Vagina (tissue), 2 donors: Measurements from ENCODE around the gene FASTK. TPM values are rescaled to one million over a fixed set of nuclear protein-coding genes. Genes with fewer than 3 reads are reported as not detected.

Source experiments
- DNase-seq, 2 donors: peaks; one replicate each; pipeline ENCODE4 v3.0.0-alpha.2; 2017; ENCODE audit errors: extremely low spot score in 2 of 2
- H3K27ac ChIP-seq: fragments of 200-600 bp; sonication (generic); one replicate; pipeline ENCODE4 v1.5.1; 2019
- H3K27me3 ChIP-seq: fragments of 200-600 bp; sonication (generic); one replicate; pipeline ENCODE4 v1.5.1; 2019
- H3K36me3 ChIP-seq, 2 donors: fragments of 200-600 bp; sonication (generic); one replicate each; pipeline ENCODE4 v1.5.1; 2017 to 2019
- H3K4me1 ChIP-seq: fragments of 200-600 bp; sonication (generic); one replicate; pipeline ENCODE4 v1.5.1; 2019
- H3K4me3 ChIP-seq, 2 donors: fragments of 200-600 bp; sonication (generic); 1 replicate in 1 of 2; 2 replicates in 1 of 2; pipeline ENCODE4 v1.5.1; 2016 to 2019
- H3K9me3 ChIP-seq: fragments of 200-600 bp; sonication (generic); one replicate; pipeline ENCODE4 v1.5.1; 2019
- CTCF ChIP-seq, 3 experiments: fragments of 450-650 bp in 2 of 3; fragments of 200-600 bp in 1 of 3; sonication (generic) in 1 of 3; IDR thresholded peaks; one replicate each; pipeline ENCODE4 v1.5.1; 2017 to 2019; ENCODE audit warnings: antibody characterized with exemption in 3 of 3, mild to moderate bottlenecking in 2 of 3, moderate library complexity in 2 of 3
- POLR2A ChIP-seq, 2 donors: fragments of 450-650 bp; IDR thresholded peaks; one replicate each; pipeline ENCODE4 v1.6.1; 2017; ENCODE audit warnings: antibody characterized with exemption in 2 of 2, mild to moderate bottlenecking in 2 of 2, moderate library complexity in 2 of 2
- POLR2AphosphoS5 ChIP-seq, 2 donors: sonication (generic); formaldehyde crosslinking; IDR thresholded peaks; one replicate each; pipeline ENCODE4 v1.9.0; 2017; ENCODE audit warnings: antibody characterized with exemption in 2 of 2, mild to moderate bottlenecking in 2 of 2, low read depth in 1 of 2; ENCODE audit not compliant: insufficient read depth in 1 of 2
- intact Hi-C: fragments of 100-400 bp; cut with DNase I; formaldehyde crosslinking; loops from one replicate; pipeline ENCODE4 v1.15.1; 2023
- total RNA-seq: library from RNA; depleted of rRNA; stranded (reverse); fragments of >200 nt; gene quantifications from one replicate; pipeline ENCODE4 v1.2.3, GENCODE V29; 2016

Gene FASTK
- total RNA-seq, 1 donor from 2014 or later, result 60.2 TPM

GRCh38 chr7:151115121-151115835 is 34.7 kb upstream of the FASTK start:
- no peaks in the 10 kb centered on the region for H3K27me3 ChIP-seq
- no peak for TF ChIP-seq CTCF (IDR thresholded peaks at IDR 0.05)
- TF ChIP-seq POLR2AphosphoS5 (IDR thresholded peaks at IDR 0.05; ENCODE audit: insufficient read depth in 1 of 2, low read depth in 1 of 2), result no peak
- TF ChIP-seq POLR2A (IDR thresholded peaks at IDR 0.05), result no peak
- H3K36me3 ChIP-seq, result peaks cover 5 to 23% of the 10 kb centered on the region in 2 donors
- H3K4me3 ChIP-seq, result peak overlapping the region; percentile 38 to 45
- H3K4me1 ChIP-seq, result peaks cover 47% of the 10 kb centered on the region
- no peak for DNase-seq
- H3K9me3 ChIP-seq, result no peaks in the 10 kb centered on the region
- intact Hi-C loops, result no loop called here
- peak overlapping the region; percentile 44 for H3K27ac ChIP-seq

- Histone ChIP-seq H3K9me3 (no peaks in the 10 kb centered on the region), H3K27ac (no peak overlapping the region), H3K4me3 (peak overlapping the region; percentile 38 to 45), H3K27me3 (no peaks in the 10 kb centered on the region), H3K4me1 (peaks cover 55% of the 10 kb centered on the region), H3K36me3 (peaks cover 0 to 14% of the 10 kb centered on the region in 2 donors)
- no peak for DNase-seq
- intact Hi-C loops, result no loop called here
- TF ChIP-seq CTCF (IDR thresholded peaks at IDR 0.05) (no peak), POLR2A (IDR thresholded peaks at IDR 0.05) (no peak), POLR2AphosphoS5 (IDR thresholded peaks at IDR 0.05; ENCODE audit: insufficient read depth in 1 of 2, low read depth in 1 of 2) (no peak)
These were observed 33.8 kb upstream of the FASTK start for GRCh38 chr7:151114151-151115090.

GRCh38 chr7:151113344-151114150 is 32.9 kb upstream of the FASTK start:
- Histone ChIP-seq H3K27me3 (no peaks in the 10 kb centered on the region), H3K36me3 (peaks cover 0 to 5% of the 10 kb centered on the region in 2 donors), H3K9me3 (no peaks in the 10 kb centered on the region), H3K27ac (no peak overlapping the region), H3K4me1 (peaks cover 57% of the 10 kb centered on the region), H3K4me3 (peak overlapping the region; percentile 24 to 45)
- no peak for DNase-seq
- intact Hi-C loops, result no loop called here
- no peak for TF ChIP-seq POLR2A (IDR thresholded peaks at IDR 0.05)
- no peak for TF ChIP-seq CTCF (IDR thresholded peaks at IDR 0.05)
- TF ChIP-seq POLR2AphosphoS5 (IDR thresholded peaks at IDR 0.05; ENCODE audit: insufficient read depth in 1 of 2, low read depth in 1 of 2), result no peak

- H3K4me3 ChIP-seq, result peak overlapping the region in 1 of 2 donors; percentile 1
- no peak for DNase-seq
- H3K4me1 ChIP-seq, result peaks cover 46% of the 10 kb centered on the region
- no peaks in the 10 kb centered on the region for H3K9me3 ChIP-seq
- peak overlapping the region; percentile 79 for H3K27ac ChIP-seq
- intact Hi-C loops, result no loop called here
- H3K27me3 ChIP-seq, result no peaks in the 10 kb centered on the region
- TF ChIP-seq POLR2AphosphoS5 (IDR thresholded peaks at IDR 0.05; ENCODE audit: insufficient read depth in 1 of 2, low read depth in 1 of 2) (peak in 1 of 2 donors; percentile 50), CTCF (IDR thresholded peaks at IDR 0.05) (peak; percentile 82 to 90 (median 88)), POLR2A (IDR thresholded peaks at IDR 0.05) (no peak)
- no peaks in the 10 kb centered on the region for H3K36me3 ChIP-seq
These were observed 30.5 kb upstream of the FASTK start for GRCh38 chr7:151110941-151111645.
